A549 (cell line): Measurements from ENCODE around the gene TRIM72.
A peak's percentile ranks its signal among the peaks of the same experiment; 100 is the strongest.

ENCODE experiments used
- CBX2 ChIP-seq: fragments of 200-600 bp; sonication (generic); IDR thresholded peaks from 2 replicates; pipeline ENCODE4 v1.6.1; 2016; ENCODE audit warnings: low read depth, mild to moderate bottlenecking, borderline replicate concordance
- CBX8 ChIP-seq: fragments of 200-600 bp; sonication (generic); IDR thresholded peaks from 2 replicates; pipeline ENCODE4 v1.6.1; 2016
- CTCF ChIP-seq: fragments of >200 bp; sonication (Bioruptor Twin); formaldehyde crosslinking; IDR thresholded peaks from 3 replicates; pipeline ENCODE4 v1.5.1; 2016
- EP300 ChIP-seq, 2 experiments: fragments of >200 bp; sonication (Bioruptor Twin); formaldehyde crosslinking; IDR thresholded peaks; 2 replicates in 1 of 2; 3 replicates in 1 of 2; pipeline ENCODE4 v1.6.1; 2016 to 2017
- GATA3 ChIP-seq: IDR thresholded peaks from 2 replicates; pipeline ENCODE4 v1.6.1; 2012; ENCODE audit warnings: borderline replicate concordance
- MAFK ChIP-seq: fragments of 450-650 bp; IDR thresholded peaks from 2 replicates; pipeline ENCODE4 v1.6.1; 2014; ENCODE audit not compliant: partially characterized antibody
- MAX ChIP-seq: IDR thresholded peaks from 2 replicates; pipeline ENCODE4 v1.6.1; 2012
- POLR2A ChIP-seq: IDR thresholded peaks from 2 replicates; pipeline ENCODE4 v1.6.1; 2012; ENCODE audit warnings: mild to moderate bottlenecking, low read length
- RAD21 ChIP-seq, 2 experiments: fragments of >200 bp in 1 of 2; sonication (Bioruptor Twin) in 1 of 2; formaldehyde crosslinking in 1 of 2; IDR thresholded peaks in 1 of 2; conservative IDR thresholded peaks in 1 of 2; 2 replicates in 1 of 2; 3 replicates in 1 of 2; pipeline ENCODE4 v1.6.1; 2012 to 2018; ENCODE audit warnings: inconsistent platforms in 1 of 2
- RFX5 ChIP-seq: fragments of 450-650 bp; IDR thresholded peaks from 2 replicates; pipeline ENCODE4 v1.7.1; 2014; ENCODE audit warnings: antibody characterized with exemption, mild to moderate bottlenecking, moderate library complexity
- ZNF302 ChIP-seq: fragments of 250-450 bp; sonication (Bioruptor Pico); IDR thresholded peaks from 2 replicates; pipeline ENCODE4 v1.9.0; 2021; ENCODE audit warnings: inconsistent platforms, mild to moderate bottlenecking, moderate library complexity
- TF ChIP-seq, protein P1 (sequence below): fragments of 250-450 bp; sonication (Bioruptor Pico); IDR thresholded peaks from 2 replicates; pipeline ENCODE4 v1.5.0; 2021; ENCODE audit warnings: mild to moderate bottlenecking, moderate library complexity, borderline replicate concordance
- TF ChIP-seq, protein P2 (sequence below): fragments of 450-650 bp; IDR thresholded peaks from 2 replicates; pipeline ENCODE4 v1.6.1; 2014; ENCODE audit warnings: antibody characterized with exemption

DNA sequence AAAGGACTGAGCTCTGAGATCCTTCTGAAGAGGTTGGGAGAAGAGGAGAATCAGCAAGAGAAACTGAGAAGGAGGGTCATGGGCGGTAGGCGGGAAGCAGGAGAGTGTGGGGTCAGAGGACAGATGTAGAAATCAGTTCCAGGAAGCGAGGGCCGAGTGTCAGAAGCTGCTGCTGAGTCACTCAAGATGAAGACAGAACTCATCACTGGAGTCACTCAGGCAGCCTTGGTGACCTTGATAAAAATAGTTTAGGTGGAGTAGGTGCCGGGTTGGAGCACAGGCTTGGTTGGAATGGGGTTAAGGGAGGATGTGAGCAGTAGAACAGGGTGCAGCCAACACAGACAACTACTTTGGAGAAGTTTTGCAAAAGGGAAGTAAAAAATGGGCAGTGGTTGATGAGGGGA, 39.7 kb downstream of the TRIM72 start:
- TF ChIP-seq CTCF (no peak), EP300 (IDR thresholded peaks at IDR 0.05) (no peak), RAD21 (conservative IDR thresholded peaks at IDR 0.05 in 1 of 2, IDR thresholded peaks at IDR 0.05 in 1 of 2) (no peak), CBX8 (no peak), POLR2A (no peak), MAFK (peak; percentile 77), RFX5 (no peak), MAX (0 out of 2 replicates have a peak, but pooled peaks have one; percentile 25), GATA3 (no peak), CBX2 (no peak), ZNF302 (CRISPR knock-in tag) (no peak)
- TF ChIP-seq, protein P1, sequence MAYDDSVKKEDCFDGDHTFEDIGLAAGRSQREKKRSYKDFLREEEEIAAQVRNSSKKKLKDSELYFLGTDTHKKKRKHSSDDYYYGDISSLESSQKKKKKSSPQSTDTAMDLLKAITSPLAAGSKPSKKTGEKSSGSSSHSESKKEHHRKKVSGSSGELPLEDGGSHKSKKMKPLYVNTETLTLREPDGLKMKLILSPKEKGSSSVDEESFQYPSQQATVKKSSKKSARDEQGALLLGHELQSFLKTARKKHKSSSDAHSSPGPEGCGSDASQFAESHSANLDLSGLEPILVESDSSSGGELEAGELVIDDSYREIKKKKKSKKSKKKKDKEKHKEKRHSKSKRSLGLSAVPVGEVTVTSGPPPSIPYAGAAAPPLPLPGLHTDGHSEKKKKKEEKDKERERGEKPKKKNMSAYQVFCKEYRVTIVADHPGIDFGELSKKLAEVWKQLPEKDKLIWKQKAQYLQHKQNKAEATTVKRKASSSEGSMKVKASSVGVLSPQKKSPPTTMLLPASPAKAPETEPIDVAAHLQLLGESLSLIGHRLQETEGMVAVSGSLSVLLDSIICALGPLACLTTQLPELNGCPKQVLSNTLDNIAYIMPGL (CRISPR knock-in tag) = no peak
- TF ChIP-seq, protein P2, sequence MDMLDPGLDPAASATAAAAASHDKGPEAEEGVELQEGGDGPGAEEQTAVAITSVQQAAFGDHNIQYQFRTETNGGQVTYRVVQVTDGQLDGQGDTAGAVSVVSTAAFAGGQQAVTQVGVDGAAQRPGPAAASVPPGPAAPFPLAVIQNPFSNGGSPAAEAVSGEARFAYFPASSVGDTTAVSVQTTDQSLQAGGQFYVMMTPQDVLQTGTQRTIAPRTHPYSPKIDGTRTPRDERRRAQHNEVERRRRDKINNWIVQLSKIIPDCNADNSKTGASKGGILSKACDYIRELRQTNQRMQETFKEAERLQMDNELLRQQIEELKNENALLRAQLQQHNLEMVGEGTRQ = no peak
